Frontal cortex (tissue), 4 donors: ENCODE data around the gene AOAH. TPM values are rescaled to one million over a fixed set of nuclear protein-coding genes. Genes with fewer than 3 reads are reported as not detected.

Experiments used
- DNase-seq, 2 donors: peaks; one replicate each; pipeline ENCODE4 v3.0.0; 2012; ENCODE audit warnings: low spot score in 2 of 2
- FAIRE-seq: peaks from 2 replicates; lab custom pipeline; 2012; peaks lifted over from hg19 to GRCh38; lab: Jason Lieb, UNC
- total RNA-seq: library from RNA; depleted of rRNA; stranded (reverse); fragments of >200 nt; gene quantifications from one replicate; pipeline ENCODE4 v1.2.3, GENCODE V29; 2014
- donor health status: control.
- donor health status: control.
- donor health status: control.

AOAH gene
- total RNA-seq = 3.7 TPM

- DNase-seq (no peak), FAIRE-seq (no peak)
Observed at GRCh38 chr7:36723951-36724664, at the start of gene AOAH. AOAH (minus strand) TSS chr7:36724494; CDS start chr7:36724148, 346 bp downstream.

GRCh38 chr7:36766451-36766850 is 42.2 kb upstream of the AOAH start:
- FAIRE-seq = no peak
- DNase-seq = no peak

- no peak for DNase-seq
- no peak for FAIRE-seq
Observed at GRCh38 chr7:36765605-36766004, 41.3 kb upstream of the AOAH start.

- no peak for DNase-seq
- FAIRE-seq = no peak
Observed at GRCh38 chr7:36764929-36765328, 40.6 kb upstream of the AOAH start.

- DNase-seq (no peak), FAIRE-seq (no peak)
Observed at GRCh38 chr7:36763132-36763816, 39.0 kb upstream of the AOAH start.

GRCh38 chr7:36762394-36762793 is 38.1 kb upstream of the AOAH start:
- no peak for FAIRE-seq
- no peak for DNase-seq

- FAIRE-seq = no peak
Observed at GRCh38 chr7:36761835-36762234, 37.5 kb upstream of the AOAH start.

GRCh38 chr7:36760856-36761762 is 36.8 kb upstream of the AOAH start:
- FAIRE-seq (no peak), DNase-seq (no peak)

More at GRCh38 chr7:36761835-36762234, 37.5 kb upstream of the AOAH start:
- DNase-seq = no peak

GRCh38 chr7:36758879-36759278 is 34.6 kb upstream of the AOAH start:
- DNase-seq (no peak), FAIRE-seq (no peak)

GRCh38 chr7:36755484-36755883 is 31.2 kb upstream of the AOAH start:
- FAIRE-seq (no peak), DNase-seq (no peak)

- DNase-seq = no peak
- FAIRE-seq = no peak
Observed at GRCh38 chr7:36752026-36752711, 27.9 kb upstream of the AOAH start.

GRCh38 chr7:36750451-36750850 is 26.2 kb upstream of the AOAH start:
- DNase-seq = no peak
- FAIRE-seq = no peak

- no peak for DNase-seq
Observed at GRCh38 chr7:36749282-36749960, 25.1 kb upstream of the AOAH start.

GRCh38 chr7:36748017-36748487 is 23.8 kb upstream of the AOAH start:
- no peak for FAIRE-seq

More at GRCh38 chr7:36749282-36749960, 25.1 kb upstream of the AOAH start:
- FAIRE-seq = no peak

GRCh38 chr7:36747280-36748016 is 23.2 kb upstream of the AOAH start:
- FAIRE-seq = no peak
- no peak for DNase-seq

More at GRCh38 chr7:36748017-36748487, 23.8 kb upstream of the AOAH start:
- DNase-seq = no peak

- DNase-seq (no peak), FAIRE-seq (no peak)
Observed at GRCh38 chr7:36746347-36746746, 22.1 kb upstream of the AOAH start.

GRCh38 chr7:36742911-36743775 is 18.8 kb upstream of the AOAH start:
- no peak for DNase-seq
- FAIRE-seq = no peak

GRCh38 chr7:36741866-36742265 is 17.6 kb upstream of the AOAH start:
- DNase-seq (no peak), FAIRE-seq (no peak)
